SHP77 treated with DMSO at 0.1 percent for 48 hours (cell line): Measurements from ENCODE around the gene SKA2.
"Not testable (repeated sequence)": the region's sequence is repeated elsewhere in the genome, so short reads cannot be mapped to it uniquely, and the experiment has no call there.

Experiments
- DNase-seq: peaks from one replicate; lab custom pipeline; 2025; lab: John Stamatoyannopoulos, UW

The SKA2 gene

GRCh38 chr17:59094861-59095530 lies 60.0 kb downstream of the SKA2 start:
- DNase-seq: no peak

- no peak for DNase-seq
Measured at GRCh38 chr17:59093702-59094231, 61.2 kb downstream of the SKA2 start.

- no peak for DNase-seq
Measured at GRCh38 chr17:59093145-59093701, 61.8 kb downstream of the SKA2 start.

GRCh38 chr17:59090593-59090992 lies 64.4 kb downstream of the SKA2 start:
- DNase-seq: not testable (repeated sequence)

- no peak for DNase-seq
Measured at GRCh38 chr17:59084154-59084553, 70.8 kb downstream of the SKA2 start.

GRCh38 chr17:59074494-59074893 lies 80.5 kb downstream of the SKA2 start:
- no peak for DNase-seq

- no peak for DNase-seq
Measured at GRCh38 chr17:59073972-59074371, 81.0 kb downstream of the SKA2 start.

- no peak for DNase-seq
Measured at GRCh38 chr17:59069856-59070255, 85.1 kb downstream of the SKA2 start.

GRCh38 chr17:59067756-59068155 lies 87.2 kb downstream of the SKA2 start:
- no peak for DNase-seq

- DNase-seq: no peak
Measured at GRCh38 chr17:59067340-59067739, 87.6 kb downstream of the SKA2 start.

- DNase-seq: no peak
Measured at GRCh38 chr17:59062509-59062908, 92.5 kb downstream of the SKA2 start.
